Esophagus muscularis mucosa (tissue), 3 donors: ENCODE results near the gene ACVR1.

Experiments
- CTCF ChIP-seq, 3 experiments: fragments of 200-600 bp in 2 of 3; fragments of 450-650 bp in 1 of 3; sonication (generic) in 2 of 3; IDR thresholded peaks; one replicate each; pipeline ENCODE4 v1.5.1; 2017 to 2019; ENCODE audit warnings: antibody characterized with exemption in 3 of 3, mild to moderate bottlenecking in 2 of 3, moderate library complexity in 1 of 3
- POLR2A ChIP-seq: fragments of 450-650 bp; IDR thresholded peaks from one replicate; pipeline ENCODE4 v1.6.1; 2017; ENCODE audit warnings: antibody characterized with exemption, moderate library complexity, mild to moderate bottlenecking, low read depth
- POLR2AphosphoS5 ChIP-seq, 2 donors: sonication (generic); formaldehyde crosslinking; IDR thresholded peaks; one replicate each; pipeline ENCODE4 v1.6.1; 2017; ENCODE audit warnings: antibody characterized with exemption in 2 of 2

GRCh38 chr2:157759855-157760254 is 116.3 kb downstream of the ACVR1 start:
- TF ChIP-seq POLR2AphosphoS5 (IDR thresholded peaks at IDR 0.05) = no peak
- no peak for TF ChIP-seq CTCF (IDR thresholded peaks at IDR 0.05)
- no peak for TF ChIP-seq POLR2A
